Measurements from ENCODE around the gene DAGLA. TPM values are rescaled to one million over a fixed set of nuclear protein-coding genes. Genes with fewer than 3 reads are reported as not detected.

Gene DAGLA
- total RNA-seq, 4 donors from 2014 or later = 0.29 to 5.4 (median 1.9) TPM

DNA sequence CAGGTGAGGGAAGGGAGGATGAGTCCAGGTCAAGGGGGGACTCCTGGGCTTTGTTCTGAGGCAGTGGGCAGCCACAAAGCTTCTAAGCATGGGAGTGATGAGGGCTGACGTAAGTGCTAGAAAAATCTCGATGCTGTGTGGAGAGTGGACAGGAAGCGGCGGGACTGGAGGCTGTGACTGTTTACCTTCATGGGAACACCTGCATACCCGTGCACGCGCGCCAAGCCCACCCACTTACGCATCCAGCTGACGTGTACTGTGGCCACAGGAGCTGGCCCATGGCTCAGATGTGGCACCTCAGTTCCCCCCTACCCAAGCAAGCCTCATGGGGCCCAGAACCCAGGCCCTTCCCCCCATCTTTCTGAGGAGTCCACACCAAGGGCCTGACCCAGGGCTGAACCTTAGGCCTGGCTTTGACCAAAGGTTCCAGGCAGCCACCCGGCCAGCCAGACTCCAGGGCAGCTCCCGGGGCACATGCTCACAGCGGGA lies 86.2 kb downstream of the DAGLA start:
- Histone ChIP-seq H3K27ac (peak overlapping the region; percentile 93 to 95), H3K27me3 (no peaks in the 10 kb centered on the region), H3K9me3 (no peaks in the 10 kb centered on the region), H3K4me3 (no peak overlapping the region), H3K4me1 (peaks cover 0 to 12% of the 10 kb centered on the region in 2 donors), H3K36me3 (no peaks in the 10 kb centered on the region)
- intact Hi-C loops (cut with DNase I; ENCODE audit: low total_unique reads) = no loop called here
- TF ChIP-seq POLR2A (IDR thresholded peaks at IDR 0.05) = peak in 1 of 2 donors; percentile 26
- TF ChIP-seq, protein P1, sequence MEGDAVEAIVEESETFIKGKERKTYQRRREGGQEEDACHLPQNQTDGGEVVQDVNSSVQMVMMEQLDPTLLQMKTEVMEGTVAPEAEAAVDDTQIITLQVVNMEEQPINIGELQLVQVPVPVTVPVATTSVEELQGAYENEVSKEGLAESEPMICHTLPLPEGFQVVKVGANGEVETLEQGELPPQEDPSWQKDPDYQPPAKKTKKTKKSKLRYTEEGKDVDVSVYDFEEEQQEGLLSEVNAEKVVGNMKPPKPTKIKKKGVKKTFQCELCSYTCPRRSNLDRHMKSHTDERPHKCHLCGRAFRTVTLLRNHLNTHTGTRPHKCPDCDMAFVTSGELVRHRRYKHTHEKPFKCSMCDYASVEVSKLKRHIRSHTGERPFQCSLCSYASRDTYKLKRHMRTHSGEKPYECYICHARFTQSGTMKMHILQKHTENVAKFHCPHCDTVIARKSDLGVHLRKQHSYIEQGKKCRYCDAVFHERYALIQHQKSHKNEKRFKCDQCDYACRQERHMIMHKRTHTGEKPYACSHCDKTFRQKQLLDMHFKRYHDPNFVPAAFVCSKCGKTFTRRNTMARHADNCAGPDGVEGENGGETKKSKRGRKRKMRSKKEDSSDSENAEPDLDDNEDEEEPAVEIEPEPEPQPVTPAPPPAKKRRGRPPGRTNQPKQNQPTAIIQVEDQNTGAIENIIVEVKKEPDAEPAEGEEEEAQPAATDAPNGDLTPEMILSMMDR (IDR thresholded peaks at IDR 0.05) = no peak
- DNase-seq = peak in 1 of 2 donors; percentile 83

DNA sequence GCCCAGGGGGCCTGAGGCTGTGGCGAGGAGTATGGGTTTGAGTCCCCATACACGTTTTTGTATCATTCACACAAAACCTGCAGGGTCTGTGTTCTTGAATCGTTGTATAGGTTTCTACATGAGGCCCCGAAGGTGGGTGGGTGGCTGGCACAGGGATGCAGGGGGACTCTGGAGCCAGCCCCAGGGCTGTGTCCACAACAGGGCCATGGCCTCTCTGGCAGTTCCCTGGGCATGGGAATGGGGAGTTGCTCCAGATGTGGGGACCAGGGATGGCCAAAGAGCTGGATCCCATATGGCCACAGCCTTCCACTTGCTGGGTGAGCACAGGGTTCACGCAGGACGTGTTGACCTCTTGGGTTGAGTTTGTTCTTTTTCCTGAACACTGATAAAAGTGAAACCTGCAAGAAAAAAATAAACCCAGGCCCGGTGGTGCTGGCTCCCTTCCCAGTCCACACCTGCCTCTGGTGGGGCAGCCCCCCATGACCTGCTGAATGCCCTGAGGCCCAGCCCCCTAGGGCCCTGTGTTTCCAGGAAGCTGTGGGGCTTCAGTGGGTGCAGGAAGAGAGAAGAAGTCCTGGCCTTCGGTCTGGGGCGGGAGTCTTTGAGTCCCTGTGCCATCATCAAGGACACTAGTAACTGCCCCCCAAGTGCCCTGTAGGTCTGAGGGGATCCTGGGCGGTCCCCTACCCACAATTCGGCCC lies 88.3 kb downstream of the DAGLA start:
- TF ChIP-seq, protein P1 (IDR thresholded peaks at IDR 0.05) = no peak
- no peak for TF ChIP-seq POLR2A (IDR thresholded peaks at IDR 0.05)
- Histone ChIP-seq H3K9me3 (no peaks in the 10 kb centered on the region), H3K36me3 (no peaks in the 10 kb centered on the region), H3K4me3 (no peak overlapping the region), H3K4me1 (peaks cover 4 to 7% of the 10 kb centered on the region in 2 donors), H3K27ac (peak overlapping the region; percentile 71), H3K27me3 (no peaks in the 10 kb centered on the region)
- intact Hi-C loops (cut with DNase I; ENCODE audit: low total_unique reads) = no loop called here
- no peak for DNase-seq

DNA sequence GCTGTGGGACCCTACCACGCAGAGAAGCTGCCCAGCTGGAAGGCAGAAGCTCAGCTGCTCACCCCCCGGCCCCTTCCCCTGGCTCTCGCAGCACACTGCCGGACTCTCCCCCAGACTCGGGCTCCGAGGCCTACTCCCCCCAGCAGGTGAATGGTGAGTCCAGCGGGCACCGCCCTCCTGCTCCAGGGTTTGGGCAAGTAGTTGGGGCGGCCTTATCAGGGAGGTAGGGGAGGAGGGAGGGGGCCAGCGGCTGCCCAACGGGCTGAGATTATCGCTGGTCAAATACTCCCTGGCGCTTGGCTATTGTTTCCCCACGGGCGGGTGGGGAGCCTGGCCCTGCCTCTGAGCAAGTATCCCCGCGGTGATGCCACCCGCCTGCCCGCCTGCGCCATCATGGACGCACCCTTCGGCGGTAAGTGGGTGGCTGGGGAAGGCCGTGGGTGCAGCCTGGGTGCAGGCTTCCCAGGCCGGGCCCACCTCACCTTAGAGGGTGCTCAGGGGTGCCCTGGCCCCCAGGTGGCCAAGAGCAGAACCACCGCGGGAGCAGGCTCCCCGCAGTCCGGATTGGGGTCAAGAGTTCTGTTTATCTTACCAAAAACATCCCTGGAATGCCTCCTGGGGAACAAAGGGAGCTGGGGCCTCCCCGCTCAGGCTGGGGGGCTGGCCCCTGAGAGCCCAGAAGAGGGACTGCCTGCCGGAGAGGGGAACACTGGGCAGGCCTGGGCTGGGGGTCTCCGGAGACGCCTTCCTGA lies 89.2 kb downstream of the DAGLA start:
- H3K27ac ChIP-seq = peak overlapping the region; percentile 71
- H3K36me3 ChIP-seq = no peaks in the 10 kb centered on the region
- TF ChIP-seq POLR2A (IDR thresholded peaks at IDR 0.05) = no peak
- TF ChIP-seq, protein P1 (IDR thresholded peaks at IDR 0.05) = peak in 1 of 4 experiments; percentile 13
- no peak overlapping the region for H3K4me3 ChIP-seq
- H3K9me3 ChIP-seq = no peaks in the 10 kb centered on the region
- intact Hi-C loops (cut with DNase I; ENCODE audit: low total_unique reads) = no loop called here
- H3K27me3 ChIP-seq = no peaks in the 10 kb centered on the region
- DNase-seq = no peak
- peaks cover 0 to 4% of the 10 kb centered on the region in 2 donors for H3K4me1 ChIP-seq

DNA sequence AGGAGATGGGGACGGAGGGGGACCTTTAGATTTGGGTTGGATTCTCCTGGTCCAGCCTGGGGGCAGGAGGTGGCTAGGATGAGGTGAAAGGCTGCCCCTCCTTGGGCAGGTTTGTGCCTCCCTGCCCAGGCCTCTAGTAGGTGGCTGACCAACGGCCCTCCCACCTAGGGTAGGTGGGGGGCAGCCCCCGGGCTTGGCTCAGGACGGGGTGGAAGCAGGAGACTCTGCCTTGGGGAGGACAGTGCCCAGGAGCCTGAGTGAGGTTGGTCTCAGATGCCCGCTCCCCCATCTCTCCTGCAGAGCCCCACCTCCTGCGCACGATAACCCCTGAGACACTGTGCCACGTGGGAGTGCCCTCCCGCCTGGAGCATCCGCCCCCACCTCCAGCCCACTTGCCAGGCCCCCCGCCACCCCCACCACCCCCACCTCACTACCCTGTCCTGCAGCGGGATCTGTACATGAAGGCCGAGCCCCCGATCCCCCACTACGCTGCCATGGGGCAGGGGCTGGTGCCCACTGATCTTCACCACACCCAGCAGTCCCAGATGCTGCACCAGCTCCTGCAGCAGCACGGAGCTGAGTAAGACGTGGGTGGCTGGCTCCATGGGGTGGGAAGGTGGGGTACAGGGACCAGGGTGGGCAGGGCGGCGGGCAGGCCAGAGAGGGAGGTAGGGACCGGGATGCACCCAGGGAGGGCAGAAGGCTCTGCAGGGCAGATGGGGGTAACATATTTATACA lies 89.9 kb downstream of the DAGLA start:
- peak overlapping the region; percentile 71 for H3K27ac ChIP-seq
- H3K27me3 ChIP-seq = no peaks in the 10 kb centered on the region
- no peaks in the 10 kb centered on the region for H3K9me3 ChIP-seq
- DNase-seq = no peak
- H3K36me3 ChIP-seq = no peaks in the 10 kb centered on the region
- H3K4me3 ChIP-seq = no peak overlapping the region
- no peak for TF ChIP-seq POLR2A (IDR thresholded peaks at IDR 0.05)
- TF ChIP-seq, protein P1 (IDR thresholded peaks at IDR 0.05) = no peak
- intact Hi-C loops (cut with DNase I; ENCODE audit: low total_unique reads) = no loop called here
- H3K4me1 ChIP-seq = peaks cover 0 to 4% of the 10 kb centered on the region in 2 donors

Measured in uterus (tissue), 4 donors.